BJ (cell line): ENCODE results near the gene PERM1. TPM values are rescaled to one million over a fixed set of nuclear protein-coding genes. Genes with fewer than 3 reads are reported as not detected.

ENCODE experiments used
- CTCF ChIA-PET: fragments of 350-600 bp; formaldehyde crosslinking; extraction: SDS; loops from one replicate; lab custom pipeline; 2021; ENCODE audit warnings: antibody characterized with exemption, inconsistent platforms; lab: Yijun Ruan, JAX
- POLR2A ChIA-PET: fragments of 300-600 bp; sonication (Branson Sonifier 250); formaldehyde crosslinking; extraction: SDS; loops from one replicate; lab custom pipeline; 2021; ENCODE audit warnings: antibody characterized with exemption; lab: Charles Lee
- DNase-seq: peaks from one replicate; pipeline ENCODE4 v3.0.0-alpha.2; 2011; ENCODE audit warnings: low read depth
- H3K27me3 ChIP-seq: 2 replicates; pipeline ENCODE4 v1.6.0; 2011; ENCODE audit warnings: low read length; ENCODE audit not compliant: control insufficient read depth, insufficient read depth
- H3K36me3 ChIP-seq: 2 replicates; pipeline ENCODE4 v1.5.1; 2011; ENCODE audit warnings: low read length; ENCODE audit not compliant: control insufficient read depth, insufficient read depth
- H3K4me3 ChIP-seq: 2 replicates; pipeline ENCODE4 v1.5.1; 2011; ENCODE audit warnings: low read depth, mild to moderate bottlenecking, control low read depth, low read length
- CTCF ChIP-seq: IDR thresholded peaks from 2 replicates; pipeline ENCODE4 v1.5.1; 2011; ENCODE audit warnings: low read depth, mild to moderate bottlenecking, control low read depth, inconsistent platforms, low read length, moderate library complexity; ENCODE audit not compliant: insufficient read depth
- polyA plus RNA-seq: library from polyadenylated mRNA; depleted of rRNA; stranded (reverse); fragments of >200 nt; gene quantifications from 2 replicates; pipeline ENCODE4 v1.2.3, GENCODE V29; 2011

Gene PERM1
- polyA plus RNA-seq, 1 experiment, result not detected

GRCh38 chr1:974293-974640, 7.6 kb downstream of the PERM1 start:
- DNase-seq, result no peak
- Histone ChIP-seq H3K27me3 (no peaks in the 10 kb centered on the region), H3K4me3 (no peak overlapping the region), H3K36me3 (no peaks in the 10 kb centered on the region)
- POLR2A ChIA-PET, result no interaction called here
- CTCF ChIA-PET, result interaction anchor here (0.6 to 3.2 kb wide), 3 partner anchors 37 to 89 kb away, joined by 3 to 14 read pairs (median 4); no protein-coding TSS in a partner anchor
- no peak for TF ChIP-seq CTCF

- ChIA-PET POLR2A (no interaction called here), CTCF (interaction anchor here (0.8 to 3.2 kb wide), 2 partner anchors 70 to 90 kb away, joined by 4 to 14 read pairs; no protein-coding TSS in a partner anchor)
- Histone ChIP-seq H3K4me3 (no peak overlapping the region), H3K36me3 (no peaks in the 10 kb centered on the region), H3K27me3 (no peaks in the 10 kb centered on the region)
- TF ChIP-seq CTCF, result no peak
- no peak for DNase-seq
These were observed 8.2 kb downstream of the PERM1 start for GRCh38 chr1:973459-974292.

- CTCF ChIA-PET, result interaction anchor here (0.8 to 1.5 kb wide), 2 partner anchors 11 to 68 kb away, joined by 3 to 8 read pairs; no protein-coding TSS in a partner anchor
- Histone ChIP-seq H3K36me3 (no peaks in the 10 kb centered on the region), H3K27me3 (no peaks in the 10 kb centered on the region), H3K4me3 (no peak overlapping the region)
- POLR2A ChIA-PET, result no interaction called here
- no peak for DNase-seq
- TF ChIP-seq CTCF, result no peak
These were observed 9.0 kb downstream of the PERM1 start for GRCh38 chr1:972726-973458.

GRCh38 chr1:971751-972506, 10.0 kb downstream of the PERM1 start:
- CTCF ChIA-PET, result interaction anchor here (0.8 to 1.5 kb wide), 2 partner anchors 12 to 67 kb away, joined by 3 to 8 read pairs; no protein-coding TSS in a partner anchor
- DNase-seq, result no peak
- POLR2A ChIA-PET, result no interaction called here

More at GRCh38 chr1:971751-972506, 10.0 kb downstream of the PERM1 start:
- no peak for TF ChIP-seq CTCF
- no peaks in the 10 kb centered on the region for H3K27me3 ChIP-seq
- H3K4me3 ChIP-seq, result no peak overlapping the region
- H3K36me3 ChIP-seq, result no peaks in the 10 kb centered on the region
